Breast epithelium (tissue), 4 donors: ENCODE data around the gene CLCN3. TPM values are rescaled to one million over a fixed set of nuclear protein-coding genes. Genes with fewer than 3 reads are reported as not detected.

Experiments used
- DNase-seq, 2 donors: peaks; one replicate each; pipeline ENCODE4 v3.0.0-alpha.2; 2019; ENCODE audit warnings: low spot score in 2 of 2
- H3K27ac ChIP-seq, 2 donors: fragments of 200-600 bp; sonication (generic) in 1 of 2; one replicate each; pipeline ENCODE4 v1.5.1; 2016 to 2019; ENCODE audit warnings: mild to moderate bottlenecking in 1 of 2
- H3K27me3 ChIP-seq, 2 donors: fragments of 200-600 bp; sonication (generic) in 1 of 2; one replicate each; pipeline versions ENCODE4 v1.5.1 to v1.6.0; 2017 to 2019; ENCODE audit warnings: control low read depth in 1 of 2, mild to moderate bottlenecking in 1 of 2
- H3K36me3 ChIP-seq: fragments of 200-600 bp; one replicate; pipeline ENCODE4 v1.5.1; 2019
- H3K4me1 ChIP-seq, 2 donors: fragments of 200-600 bp; sonication (generic); one replicate each; pipeline ENCODE4 v1.5.1; 2016 to 2019; ENCODE audit warnings: control low read depth in 1 of 2
- H3K4me3 ChIP-seq, 3 donors: fragments of 200-600 bp; sonication (generic); 1 replicate in 2 of 3; 2 replicates in 1 of 3; pipeline ENCODE4 v1.5.1; 2016 to 2019; ENCODE audit warnings: mild to moderate bottlenecking in 3 of 3, moderate library complexity in 2 of 3
- H3K9me3 ChIP-seq, 2 donors: fragments of 200-600 bp; sonication (generic) in 1 of 2; one replicate each; pipeline ENCODE4 v1.5.1; 2016 to 2019; ENCODE audit warnings: control low read depth in 1 of 2
- CTCF ChIP-seq, 3 donors: fragments of 450-650 bp; IDR thresholded peaks; one replicate each; pipeline ENCODE4 v1.5.1; 2016 to 2017; ENCODE audit warnings: antibody characterized with exemption in 3 of 3, mild to moderate bottlenecking in 3 of 3, moderate library complexity in 3 of 3
- POLR2A ChIP-seq: fragments of 450-650 bp; IDR thresholded peaks from one replicate; pipeline ENCODE4 v1.6.1; 2016; ENCODE audit warnings: antibody characterized with exemption, mild to moderate bottlenecking, moderate library complexity
- POLR2AphosphoS5 ChIP-seq, 3 donors: sonication (generic); formaldehyde crosslinking; IDR thresholded peaks; one replicate each; pipeline ENCODE4 v1.6.1; 2017; ENCODE audit warnings: antibody characterized with exemption in 3 of 3
- intact Hi-C: fragments of 100-400 bp; cut with DNase I; formaldehyde crosslinking; loops from one replicate; pipeline ENCODE4 v1.15.1; 2023; ENCODE audit warnings: low total_unique reads
- total RNA-seq, 3 donors: library from RNA; depleted of rRNA; stranded (reverse); fragments of >200 nt; gene quantifications; one replicate each; pipeline ENCODE4 v1.1.0, GENCODE V29; 2016

CLCN3 gene
- total RNA-seq, 3 donors from 2014 or later, result 26.4 to 65.7 (median 32.8) TPM

- intact Hi-C loops, result no loop called here
- Histone ChIP-seq H3K4me3 (no peak overlapping the region), H3K9me3 (no peaks in the 10 kb centered on the region), H3K27me3 (no peaks in the 10 kb centered on the region), H3K36me3 (no peaks in the 10 kb centered on the region), H3K4me1 (no peaks in the 10 kb centered on the region), H3K27ac (no peak overlapping the region)
- TF ChIP-seq CTCF (IDR thresholded peaks at IDR 0.05), result no peak
- TF ChIP-seq POLR2A, result no peak
- TF ChIP-seq POLR2AphosphoS5 (IDR thresholded peaks at IDR 0.05), result no peak
- DNase-seq, result no peak
These were observed 17.1 kb upstream of the CLCN3 start for GRCh38 chr4:169603312-169603711.

- Histone ChIP-seq H3K9me3 (no peaks in the 10 kb centered on the region), H3K4me3 (no peak overlapping the region), H3K27me3 (no peaks in the 10 kb centered on the region), H3K4me1 (no peaks in the 10 kb centered on the region), H3K36me3 (no peaks in the 10 kb centered on the region), H3K27ac (no peak overlapping the region)
- no peak for TF ChIP-seq POLR2AphosphoS5 (IDR thresholded peaks at IDR 0.05)
- TF ChIP-seq CTCF (IDR thresholded peaks at IDR 0.05), result no peak
- intact Hi-C loops, result no loop called here
- no peak for DNase-seq
These were observed 16.1 kb upstream of the CLCN3 start for GRCh38 chr4:169604131-169604900.

- no peaks in the 10 kb centered on the region for H3K9me3 ChIP-seq
- intact Hi-C loops, result no loop called here
- no peaks in the 10 kb centered on the region for H3K4me1 ChIP-seq
- no peak overlapping the region for H3K27ac ChIP-seq
- DNase-seq, result no peak
- no peaks in the 10 kb centered on the region for H3K36me3 ChIP-seq
- no peak for TF ChIP-seq CTCF (IDR thresholded peaks at IDR 0.05)
- TF ChIP-seq POLR2AphosphoS5 (IDR thresholded peaks at IDR 0.05), result no peak
- TF ChIP-seq POLR2A, result no peak
- no peak overlapping the region for H3K4me3 ChIP-seq
- no peaks in the 10 kb centered on the region for H3K27me3 ChIP-seq
These were observed 15.5 kb upstream of the CLCN3 start for GRCh38 chr4:169604903-169605331.

GRCh38 chr4:169611157-169611556 is 9.2 kb upstream of the CLCN3 start:
- no peak overlapping the region for H3K27ac ChIP-seq
- no peaks in the 10 kb centered on the region for H3K36me3 ChIP-seq
- H3K4me1 ChIP-seq, result peaks cover 3 to 4% of the 10 kb centered on the region in 2 donors
- intact Hi-C loops, result loop anchor here (5.0 kb wide), 1 partner anchor 66 kb away; no protein-coding TSS in a partner anchor
- H3K27me3 ChIP-seq, result no peaks in the 10 kb centered on the region
- DNase-seq, result no peak
- H3K4me3 ChIP-seq, result peak overlapping the region; percentile 56 to 79 (median 64)
- H3K9me3 ChIP-seq, result no peaks in the 10 kb centered on the region
- TF ChIP-seq POLR2A (no peak), CTCF (IDR thresholded peaks at IDR 0.05) (no peak), POLR2AphosphoS5 (IDR thresholded peaks at IDR 0.05) (no peak)
